ENCODE results near the gene SLC38A3. TPM values are rescaled to one million over a fixed set of nuclear protein-coding genes. Genes with fewer than 3 reads are reported as not detected.
A peak's percentile ranks its signal among the peaks of the same experiment; 100 is the strongest.

SLC38A3 gene
- total and polyA plus RNA-seq, 9 of the 15 experiments (the other 6 are each of a cell fraction or from before 2014, with no cell fraction given): 0.09 to 0.38 (median 0.16) TPM; not detected in 6

DNA sequence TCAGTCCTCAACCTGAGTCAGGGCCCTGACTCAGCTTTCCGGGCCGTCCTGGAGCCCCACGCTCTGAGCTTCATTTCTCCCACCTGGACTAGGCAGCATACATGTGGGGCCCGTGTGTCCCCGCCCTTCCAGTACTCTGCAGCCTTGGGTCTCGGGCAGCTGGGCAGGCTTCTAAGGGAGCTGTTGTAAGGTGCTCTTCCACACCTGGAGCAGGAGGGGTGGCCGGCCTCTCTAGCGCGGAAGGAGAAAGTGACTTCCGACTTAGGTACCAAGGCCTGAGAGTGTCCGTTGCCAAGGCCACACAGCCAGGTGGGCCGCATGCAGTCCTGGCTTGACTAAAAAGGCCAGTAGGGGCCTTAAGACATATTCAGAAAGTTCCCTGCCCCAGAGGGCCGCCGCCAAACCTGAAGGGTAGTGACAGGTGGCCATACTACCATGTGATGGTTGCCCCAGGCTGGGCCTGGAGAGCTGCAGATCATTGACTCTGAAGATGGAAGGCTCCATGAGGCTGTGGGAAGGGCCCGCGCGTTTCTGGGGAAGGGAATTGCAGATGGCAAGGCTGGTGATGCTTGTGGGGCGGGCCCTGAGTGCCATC, 54.5 kb downstream of the SLC38A3 start:
- POLR2A ChIA-PET: interaction anchor here (0.5 to 1.7 kb wide), 6 partner anchors 9 to 1882 kb away, joined by 3 to 8 read pairs (median 4); no protein-coding TSS in a partner anchor
- peak overlapping the region; percentile 84; the same call in 2 of the 3 replicates for H3K27ac ChIP-seq (ENCODE audit: extremely low read depth, low read depth, low read length)

More for the DNA sequence above, 54.5 kb downstream of the SLC38A3 start:
- peaks cover 6 to 33% of the 10 kb centered on the region in 2 experiments; a peak in 4 of 5 replicates for H3K4me1 ChIP-seq (replicated peaks in 1 of 2; ENCODE audit: control insufficient read depth in 2 of 2, insufficient read depth in 2 of 2, low read length in 2 of 2)
- H3K9ac ChIP-seq (ENCODE audit: insufficient read depth in 1 of 2, low read depth in 2 of 2, low read length in 2 of 2): peak overlapping the region; percentile 73 to 84; a peak in 3 of 4 replicates
- peaks cover 4% of the 10 kb centered on the region; the same call in 1 of the 2 replicates for H3K9me3 ChIP-seq (replicated peaks; ENCODE audit: control insufficient read depth, insufficient read depth, low read depth, low read length)
- DNase-seq (ENCODE audit: extremely low read depth in 1 of 4, low spot score in 3 of 4): no peak
- H3K4me3 ChIP-seq: no peak overlapping the region
- no peak for FAIRE-seq
- H4K20me1 ChIP-seq (replicated peaks; ENCODE audit: control insufficient read depth, insufficient read depth, low read length): no peaks in the 10 kb centered on the region
- H3K27me3 ChIP-seq (ENCODE audit: control insufficient read depth in 2 of 2, insufficient read depth in 2 of 2, low read length in 2 of 2): no peaks in the 10 kb centered on the region
- in situ Hi-C loops (cut with MboI) (no loop called here), intact Hi-C loops (cut with micrococcal nuclease) (no loop called here)
- H3K79me2 ChIP-seq (ENCODE audit: control insufficient read depth, insufficient read depth, low read length): peaks cover 3% of the 10 kb centered on the region; the same call in 1 of the 3 replicates
- WGBS (ENCODE audit: insufficient coverage, low coverage, missing lambda C conversion rate): 37% methylated on average over 11 of the region's 18 CpGs
- H3K4me2 ChIP-seq (ENCODE audit: insufficient read depth, low read length): peak overlapping the region; percentile 69
- peak overlapping the region; percentile 84 for H2AFZ ChIP-seq (ENCODE audit: low read depth, low read length)
- no peaks in the 10 kb centered on the region for H3K9me1 ChIP-seq (ENCODE audit: control insufficient read depth, insufficient read depth, low read length)
- ATAC-seq: peak; percentile 20
- TF ChIP-seq RUNX1 (IDR thresholded peaks at IDR 0.05; ENCODE audit: low read depth): 0 out of 2 replicates have a peak, but pooled peaks have one; percentile 10
- 0 out of 2 replicates have a peak, but pooled peaks have one; percentile 3 for TF ChIP-seq POLR2A (conservative IDR thresholded peaks at IDR 0.05)
- TF ChIP-seq PCBP1 (IDR thresholded peaks at IDR 0.05; ENCODE audit: low read depth, low read length, poor library complexity, severe bottlenecking): no peak
- no peak for TF ChIP-seq ARHGAP35 (IDR thresholded peaks at IDR 0.05; ENCODE audit: partially characterized antibody)
- TF ChIP-seq, protein P1, sequence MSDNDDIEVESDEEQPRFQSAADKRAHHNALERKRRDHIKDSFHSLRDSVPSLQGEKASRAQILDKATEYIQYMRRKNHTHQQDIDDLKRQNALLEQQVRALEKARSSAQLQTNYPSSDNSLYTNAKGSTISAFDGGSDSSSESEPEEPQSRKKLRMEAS (CRISPR knock-in tag; IDR thresholded peaks at IDR 0.05): no peak
- TF ChIP-seq ZNF41 (CRISPR knock-in tag; conservative IDR thresholded peaks at IDR 0.05): no peak
- TF ChIP-seq DACH1 (IDR thresholded peaks at IDR 0.05; ENCODE audit: partially characterized antibody): no peak
- TF ChIP-seq ZNF780A (CRISPR knock-in tag; IDR thresholded peaks at IDR 0.05): no peak
- 0 out of 2 replicates have a peak, but pooled peaks have one; percentile 35 for TF ChIP-seq ZNF830 (CRISPR knock-in tag; IDR thresholded peaks at IDR 0.05)
- TF ChIP-seq POLR2AphosphoS2 (IDR thresholded peaks at IDR 0.05; ENCODE audit: low read length): no peak
- no peak for TF ChIP-seq SIN3B (IDR thresholded peaks at IDR 0.05; ENCODE audit: low read depth)
- no peak for TF ChIP-seq PHF20 (IDR thresholded peaks at IDR 0.05; ENCODE audit: partially characterized antibody)
- TF ChIP-seq ZFX (CRISPR knock-in tag; IDR thresholded peaks at IDR 0.05): no peak
- TF ChIP-seq, protein P2, sequence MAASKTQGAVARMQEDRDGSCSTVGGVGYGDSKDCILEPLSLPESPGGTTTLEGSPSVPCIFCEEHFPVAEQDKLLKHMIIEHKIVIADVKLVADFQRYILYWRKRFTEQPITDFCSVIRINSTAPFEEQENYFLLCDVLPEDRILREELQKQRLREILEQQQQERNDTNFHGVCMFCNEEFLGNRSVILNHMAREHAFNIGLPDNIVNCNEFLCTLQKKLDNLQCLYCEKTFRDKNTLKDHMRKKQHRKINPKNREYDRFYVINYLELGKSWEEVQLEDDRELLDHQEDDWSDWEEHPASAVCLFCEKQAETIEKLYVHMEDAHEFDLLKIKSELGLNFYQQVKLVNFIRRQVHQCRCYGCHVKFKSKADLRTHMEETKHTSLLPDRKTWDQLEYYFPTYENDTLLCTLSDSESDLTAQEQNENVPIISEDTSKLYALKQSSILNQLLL (CRISPR knock-in tag; IDR thresholded peaks at IDR 0.05; ENCODE audit: borderline replicate concordance): no peak
- no peak for TF ChIP-seq ZNF668 (CRISPR knock-in tag; IDR thresholded peaks at IDR 0.05)
- no peak for TF ChIP-seq HNRNPH1 (optimal IDR thresholded peaks at IDR 0.05; ENCODE audit: low read depth, low read length)
- CTCF ChIA-PET (ENCODE audit: low intra/inter-chr PET ratio): interaction anchor here (1.0 to 1.7 kb wide), 3 partner anchors 15 to 283 kb away, joined by 3 to 5 read pairs (median 5); no protein-coding TSS in a partner anchor
- no TSS peak for BruUV-seq (replicated peaks)
- peaks cover 26% of the 10 kb centered on the region; the same call in 2 of the 3 replicates for H3K36me3 ChIP-seq (ENCODE audit: control insufficient read depth, insufficient read depth, low read length)

Data from K562 (cell line).